Spleen (tissue), 11 donors: Measurements from ENCODE around the gene NEMF. TPM values are rescaled to one million over a fixed set of nuclear protein-coding genes. Genes with fewer than 3 reads are reported as not detected.
"Not testable (repeated sequence)": the region's sequence is repeated elsewhere in the genome, so short reads cannot be mapped to it uniquely, and the experiment has no call there.

ENCODE experiments used
- DNase-seq: peaks from one replicate; pipeline ENCODE4 v3.0.0-alpha.2; 2020
- H3K27ac ChIP-seq, 8 donors: fragments of 200-600 bp; sonication (generic) in 7 of 8; 1 replicate in 4 of 8; 2 replicates in 4 of 8; pipeline versions ENCODE4 v1.5.0 to v1.8.0; 2016 to 2021; ENCODE audit warnings: inconsistent platforms in 4 of 8, mild to moderate bottlenecking in 4 of 8, moderate library complexity in 1 of 8
- H3K27me3 ChIP-seq, 7 donors: fragments of 200-600 bp; sonication (generic) in 6 of 7; replicated peaks in 1 of 7; 1 replicate in 4 of 7; 2 replicates in 3 of 7; pipeline versions ENCODE4 v1.5.0 to v1.8.0; 2016 to 2021; ENCODE audit warnings: inconsistent platforms in 3 of 7, mild to moderate bottlenecking in 1 of 7
- H3K36me3 ChIP-seq, 6 donors: fragments of 200-600 bp; sonication (generic) in 5 of 6; 1 replicate in 4 of 6; 2 replicates in 2 of 6; pipeline versions ENCODE4 v1.5.0 to v1.8.0; 2016 to 2021; ENCODE audit warnings: inconsistent platforms in 2 of 6
- H3K4me1 ChIP-seq, 6 donors: fragments of 200-600 bp; sonication (generic) in 5 of 6; 1 replicate in 3 of 6; 2 replicates in 3 of 6; pipeline versions ENCODE4 v1.5.0 to v1.8.0; 2016 to 2021; ENCODE audit warnings: inconsistent platforms in 3 of 6
- H3K4me3 ChIP-seq, 8 donors: fragments of 200-600 bp; sonication (generic) in 7 of 8; 1 replicate in 4 of 8; 2 replicates in 4 of 8; pipeline versions ENCODE4 v1.5.0 to v1.8.0; 2016 to 2021; ENCODE audit warnings: inconsistent platforms in 4 of 8, mild to moderate bottlenecking in 4 of 8, moderate library complexity in 2 of 8
- H3K9me3 ChIP-seq, 8 donors: fragments of 200-600 bp; sonication (generic) in 7 of 8; 1 replicate in 4 of 8; 2 replicates in 4 of 8; pipeline versions ENCODE4 v1.5.0 to v1.8.0; 2016 to 2021; ENCODE audit warnings: inconsistent platforms in 4 of 8
- POLR2A ChIP-seq, 3 donors: fragments of 450-650 bp; IDR thresholded peaks; one replicate each; pipeline ENCODE4 v1.5.1; 2017; ENCODE audit warnings: antibody characterized with exemption in 3 of 3, mild to moderate bottlenecking in 1 of 3
- POLR2AphosphoS5 ChIP-seq, 3 donors: sonication (generic); formaldehyde crosslinking; IDR thresholded peaks; one replicate each; pipeline ENCODE4 v1.5.1; 2017; ENCODE audit warnings: antibody characterized with exemption in 3 of 3
- WGBS, 5 donors: extraction: QIAGEN DNeasy Blood & Tissue Kit in 3 of 5; methylation state at CpG; one replicate each; pipeline versions ENCODE4 v1.1.5 to v1.1.7; 2013 to 2018; 5-methylcytosine and 5-hydroxymethylcytosine counted together
- intact Hi-C: fragments of 100-400 bp; cut with DNase I; formaldehyde crosslinking; loops from one replicate; pipeline ENCODE4 v1.15.0; 2023; ENCODE audit warnings: low total_unique reads
- polyA plus RNA-seq, 3 donors: library from polyadenylated mRNA; stranded (reverse); fragments of 200-250 nt; gene quantifications; one replicate each; pipeline ENCODE4 v1.2.1, GENCODE V29; 2013
- total RNA-seq, 7 donors: library from RNA; depleted of rRNA in 3 of 7; stranded (reverse); fragments of >200 nt in 3 of 7; fragmentation: NEBNext Ultra II Directional in 4 of 7; extraction: Animal tissue kit (Norgen Biotek cat#: 25700) in 4 of 7; gene quantifications; one replicate each; pipeline versions ENCODE4 v1.1.0 to v1.2.1, GENCODE V29; 2016 to 2021
- TF ChIP-seq, protein P1 (sequence below), 11 experiments: fragments of 200-600 bp in 7 of 11; fragments of 450-650 bp in 4 of 11; sonication (generic) in 4 of 11; IDR thresholded peaks in 8 of 11; conservative IDR thresholded peaks in 3 of 11; 1 replicate in 7 of 11; 2 replicates in 4 of 11; pipeline versions ENCODE4 v1.4.0 to v1.8.0; 2016 to 2021; ENCODE audit warnings: antibody characterized with exemption in 11 of 11, inconsistent platforms in 4 of 11, mild to moderate bottlenecking in 1 of 11
- donor health status: healthy with polysubstance abuse.
- donor health status: DM: no; HTN: no; CAD: no; lungs with moderate emphysema.
- donor health status: DM: no; HTN: no; CAD: no.
- donor health status: Bipolar disorder and iron deficiency.
- donor health status: healthy.
- donor health status: DM: no; HTN: no; CAD: no.
- donor health status: DM: yes; HTN: yes; CAD: no.

Gene NEMF
- total and polyA plus RNA-seq, 10 donors, result 24.3 to 187 (median 82.4) TPM

DNA sequence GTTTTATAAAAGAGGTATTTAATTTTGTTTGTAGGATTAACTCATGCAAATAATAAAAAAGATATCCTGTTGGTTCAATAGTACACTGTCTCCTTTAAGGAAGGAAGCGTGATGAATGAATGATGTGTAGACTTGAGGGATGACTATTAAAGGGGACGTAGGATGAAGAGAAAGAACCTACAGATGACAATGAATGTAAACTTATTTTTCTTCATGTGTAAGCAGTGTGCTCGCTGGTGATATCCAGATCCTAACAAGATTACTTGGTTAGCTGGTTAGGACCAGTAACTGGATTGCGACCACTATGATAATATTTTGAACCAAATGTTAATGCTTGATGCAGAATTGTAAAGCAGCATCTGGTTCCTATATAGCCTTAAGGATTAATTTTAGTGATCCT lies 42.9 kb upstream of the NEMF start:
- no peaks in the 10 kb centered on the region for H3K27me3 ChIP-seq
- intact Hi-C loops, result no loop called here
- H3K27ac ChIP-seq, result peak overlapping the region; percentile 32 to 100 (median 100)
- H3K4me3 ChIP-seq, result peak overlapping the region; percentile 75 to 90 (median 82)
- TF ChIP-seq POLR2AphosphoS5 (IDR thresholded peaks at IDR 0.05) (no peak), POLR2A (IDR thresholded peaks at IDR 0.05) (no peak)
- TF ChIP-seq, protein P1, sequence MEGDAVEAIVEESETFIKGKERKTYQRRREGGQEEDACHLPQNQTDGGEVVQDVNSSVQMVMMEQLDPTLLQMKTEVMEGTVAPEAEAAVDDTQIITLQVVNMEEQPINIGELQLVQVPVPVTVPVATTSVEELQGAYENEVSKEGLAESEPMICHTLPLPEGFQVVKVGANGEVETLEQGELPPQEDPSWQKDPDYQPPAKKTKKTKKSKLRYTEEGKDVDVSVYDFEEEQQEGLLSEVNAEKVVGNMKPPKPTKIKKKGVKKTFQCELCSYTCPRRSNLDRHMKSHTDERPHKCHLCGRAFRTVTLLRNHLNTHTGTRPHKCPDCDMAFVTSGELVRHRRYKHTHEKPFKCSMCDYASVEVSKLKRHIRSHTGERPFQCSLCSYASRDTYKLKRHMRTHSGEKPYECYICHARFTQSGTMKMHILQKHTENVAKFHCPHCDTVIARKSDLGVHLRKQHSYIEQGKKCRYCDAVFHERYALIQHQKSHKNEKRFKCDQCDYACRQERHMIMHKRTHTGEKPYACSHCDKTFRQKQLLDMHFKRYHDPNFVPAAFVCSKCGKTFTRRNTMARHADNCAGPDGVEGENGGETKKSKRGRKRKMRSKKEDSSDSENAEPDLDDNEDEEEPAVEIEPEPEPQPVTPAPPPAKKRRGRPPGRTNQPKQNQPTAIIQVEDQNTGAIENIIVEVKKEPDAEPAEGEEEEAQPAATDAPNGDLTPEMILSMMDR (IDR thresholded peaks at IDR 0.05 in 8 of 11, conservative IDR thresholded peaks at IDR 0.05 in 3 of 11), result no peak
- WGBS, 5 donors, result 21 to 35% (median 26%) methylated on average over 4 of the region's 4 CpGs
- H3K36me3 ChIP-seq, result peaks cover 0 to 32% (median 0%) of the 10 kb centered on the region in 6 donors
- DNase-seq, result no peak
- H3K9me3 ChIP-seq, result no peaks in the 10 kb centered on the region
- H3K4me1 ChIP-seq, result peaks cover 28 to 83% (median 65%) of the 10 kb centered on the region in 6 donors

- intact Hi-C loops, H3K9me3 ChIP-seq, DNase-seq, H3K27me3 ChIP-seq: not testable (repeated sequence)
- WGBS, 5 donors, result 3 to 6% (median 4%) methylated on average over 8 of the region's 8 CpGs
- peak overlapping the region; percentile 75 to 90 (median 82) for H3K4me3 ChIP-seq
- H3K4me1 ChIP-seq, result peaks cover 28 to 74% (median 60%) of the 10 kb centered on the region in 6 donors
- peak overlapping the region; percentile 100 for H3K27ac ChIP-seq
- peaks cover 0 to 32% (median 0%) of the 10 kb centered on the region in 6 donors for H3K36me3 ChIP-seq
These were observed 41.9 kb upstream of the NEMF start for GRCh38 chr14:49894214-49895107.

DNA sequence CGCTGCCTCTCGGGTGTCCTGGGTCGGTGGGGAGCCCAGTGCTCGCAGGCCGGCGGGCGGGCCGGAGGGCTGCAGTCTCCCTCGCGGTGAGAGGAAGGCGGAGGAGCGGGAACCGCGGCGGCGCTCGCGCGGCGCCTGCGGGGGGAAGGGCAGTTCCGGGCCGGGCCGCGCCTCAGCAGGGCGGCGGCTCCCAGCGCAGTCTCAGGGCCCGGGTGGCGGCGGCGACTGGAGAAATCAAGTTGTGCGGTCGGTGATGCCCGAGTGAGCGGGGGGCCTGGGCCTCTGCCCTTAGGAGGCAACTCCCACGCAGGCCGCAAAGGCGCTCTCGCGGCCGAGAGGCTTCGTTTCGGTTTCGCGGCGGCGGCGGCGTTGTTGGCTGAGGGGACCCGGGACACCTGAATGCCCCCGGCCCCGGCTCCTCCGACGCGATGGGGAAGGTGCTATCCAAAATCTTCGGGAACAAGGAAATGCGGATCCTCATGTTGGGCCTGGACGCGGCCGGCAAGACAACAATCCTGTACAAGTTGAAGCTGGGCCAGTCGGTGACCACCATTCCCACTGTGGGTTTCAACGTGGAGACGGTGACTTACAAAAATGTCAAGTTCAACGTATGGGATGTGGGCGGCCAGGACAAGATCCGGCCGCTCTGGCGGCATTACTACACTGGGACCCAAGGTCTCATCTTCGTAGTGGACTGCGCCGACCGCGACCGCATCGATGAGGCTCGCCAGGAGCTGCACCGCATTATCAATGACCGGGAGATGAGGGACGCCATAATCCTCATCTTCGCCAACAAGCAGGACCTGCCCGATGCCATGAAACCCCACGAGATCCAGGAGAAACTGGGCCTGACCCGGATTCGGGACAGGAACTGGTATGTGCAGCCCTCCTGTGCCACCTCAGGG lies 41.0 kb upstream of the NEMF start:
- 0 to 1% (median 0%) methylated on average over 55 to 85 of the region's 85 CpGs for WGBS, 5 donors
- Histone ChIP-seq H3K4me3 (peak overlapping the region; percentile 75 to 90 (median 82)), H3K27me3 (no peaks in the 10 kb centered on the region), H3K4me1 (peaks cover 19 to 65% (median 51%) of the 10 kb centered on the region in 6 donors), H3K9me3 (no peaks in the 10 kb centered on the region), H3K27ac (peak overlapping the region; percentile 100), H3K36me3 (peaks cover 0 to 32% (median 0%) of the 10 kb centered on the region in 6 donors)
- TF ChIP-seq POLR2A (IDR thresholded peaks at IDR 0.05), result no peak
- TF ChIP-seq, protein P1 (IDR thresholded peaks at IDR 0.05 in 8 of 11, conservative IDR thresholded peaks at IDR 0.05 in 3 of 11), result peak in 1 of 11 experiments; percentile 6
- DNase-seq, result peak; percentile 95
- intact Hi-C loops, result no loop called here

- peaks cover 0 to 32% (median 0%) of the 10 kb centered on the region in 6 donors for H3K36me3 ChIP-seq
- H3K4me1 ChIP-seq, result peaks cover 12 to 57% (median 43%) of the 10 kb centered on the region in 6 donors
- DNase-seq, result peak; percentile 100
- intact Hi-C loops, result no loop called here
- H3K27ac ChIP-seq, result peak within 1 kb of the TSS; percentile 100
- no peaks in the 10 kb centered on the region for H3K9me3 ChIP-seq
- 0% methylated on average over 51 to 66 of the region's 66 CpGs for WGBS, 5 donors
- peak within 1 kb of the TSS; percentile 75 to 90 (median 82) for H3K4me3 ChIP-seq
- no peaks in the 10 kb centered on the region for H3K27me3 ChIP-seq
- TF ChIP-seq POLR2AphosphoS5 (IDR thresholded peaks at IDR 0.05) (peak; percentile 98 to 100 (median 98)), POLR2A (IDR thresholded peaks at IDR 0.05) (peak; percentile 27 to 93 (median 93))
- TF ChIP-seq, protein P1 (IDR thresholded peaks at IDR 0.05 in 8 of 11, conservative IDR thresholded peaks at IDR 0.05 in 3 of 11), result peak in 5 of 11 experiments; percentile 18 to 39 (median 26)
These were observed 40.2 kb upstream of the NEMF start, which contains the start of gene ARF6 for GRCh38 chr14:49892636-49893308. Gene ARF6 (plus strand): TSS chr14:49893082. CDS start chr14:49893737, 655 bp downstream.
